Natural killer cell treated with Interleukin-12 subunit alpha and Interleukin-12 subunit beta and Interleukin-15 and Interleukin-18, amount 100 ng/mL, for 72 hours (primary cell): ENCODE results near the gene DPYD. TPM values are rescaled to one million over a fixed set of nuclear protein-coding genes. Genes with fewer than 3 reads are reported as not detected.

Source experiments
- ATAC-seq, 2 donors: fragments of 150-1000 bp; cut with Tn5 transposase in 1 of 2; sonication (Bioruptor Pico), chemical (Tn5 transposase) in 1 of 2; 2 replicates each; pipeline ENCODE4 v1.10.0; 2021
- DNase-seq: peaks from one replicate; pipeline ENCODE4 v3.0.0; 2022; ENCODE audit warnings: low spot score
- H3K27ac Mint-ChIP-seq, 2 donors: 1 replicate in 1 of 2; 2 replicates in 1 of 2; pipeline ENCODE4 v1.8.0; 2022; ENCODE audit warnings: mixed read lengths in 2 of 2, mild to moderate bottlenecking in 1 of 2, moderate library complexity in 1 of 2
- H3K27me3 Mint-ChIP-seq, 2 donors: 1 replicate in 1 of 2; 2 replicates in 1 of 2; pipeline ENCODE4 v1.8.0; 2022; ENCODE audit warnings: mixed read lengths in 2 of 2
- H3K36me3 Mint-ChIP-seq: one replicate; pipeline ENCODE4 v1.8.0; 2022; ENCODE audit warnings: mixed read lengths
- H3K4me1 Mint-ChIP-seq, 2 donors: 1 replicate in 1 of 2; 2 replicates in 1 of 2; pipeline ENCODE4 v1.8.0; 2022; ENCODE audit warnings: low read depth in 2 of 2, mixed read lengths in 2 of 2, mild to moderate bottlenecking in 1 of 2
- H3K4me3 Mint-ChIP-seq: one replicate; pipeline ENCODE4 v1.8.0; 2022; ENCODE audit warnings: mixed read lengths
- H3K9me3 Mint-ChIP-seq: 2 replicates; pipeline ENCODE4 v1.8.0; 2022; ENCODE audit warnings: mixed read lengths
- total RNA-seq, 2 donors: library from RNA; stranded (reverse); gene quantifications; one replicate each; pipeline ENCODE4 v1.2.3, GENCODE V29; 2022

Gene DPYD
- total RNA-seq, result 10 to 100 TPM; 33.9 to 34.8 TPM

DNA sequence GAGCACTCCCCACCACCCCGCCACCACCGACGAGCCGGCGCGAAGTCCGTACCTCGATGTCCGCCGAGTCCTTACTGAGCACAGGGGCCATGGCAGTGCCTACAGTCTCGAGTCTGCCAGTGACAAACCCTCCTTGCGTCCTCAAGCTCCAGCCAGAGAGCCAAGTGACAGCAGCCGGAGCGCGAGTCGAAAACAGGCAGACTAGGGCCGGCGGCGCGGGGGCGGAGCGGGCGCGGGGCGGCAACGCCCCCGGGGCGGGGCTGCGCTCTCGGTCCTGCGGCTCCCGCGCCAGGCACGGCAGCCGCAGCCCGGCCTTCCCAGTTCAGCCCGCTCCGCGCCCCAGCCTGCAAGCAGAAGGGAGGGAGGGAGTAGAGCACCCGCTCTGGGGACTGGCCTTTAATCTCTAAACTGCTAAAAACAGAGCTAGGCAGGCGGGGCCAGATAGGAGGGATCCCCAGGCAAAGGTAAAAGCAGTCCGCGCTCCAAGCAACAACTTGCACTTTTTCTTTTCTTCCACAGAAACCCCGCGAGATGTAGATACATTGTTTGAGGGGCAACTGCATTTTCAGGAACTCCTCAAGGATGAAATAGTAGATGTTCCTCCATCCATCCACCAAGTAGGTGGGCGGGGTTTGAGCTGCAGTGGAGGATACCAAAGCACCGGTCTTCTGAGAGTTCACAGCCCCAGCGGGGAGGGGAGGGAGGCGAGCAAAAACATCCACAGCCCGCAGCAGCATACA, at the start of gene DPYD:
Gene DPYD, minus strand, starts transcription at position 203 of the 740 bp plus-strand sequence. Its CDS starts 112 bp downstream, at position 91.
- peaks cover 3% of the 10 kb centered on the region for H3K9me3 Mint-ChIP-seq
- H3K4me3 Mint-ChIP-seq, result peak within 1 kb of the TSS; percentile 95
- H3K27me3 Mint-ChIP-seq, result no peaks in the 10 kb centered on the region
- H3K27ac Mint-ChIP-seq, result peak within 1 kb of the TSS; percentile 83 to 97
- H3K36me3 Mint-ChIP-seq, result no peaks in the 10 kb centered on the region
- ATAC-seq, result peak; percentile 94 to 96
- peak; percentile 85 for DNase-seq
- peaks cover 31 to 54% of the 10 kb centered on the region in 2 donors for H3K4me1 Mint-ChIP-seq

GRCh38 chr1:97960470-97960869, 39.6 kb upstream of the DPYD start:
- no peaks in the 10 kb centered on the region for H3K4me1 Mint-ChIP-seq
- H3K27me3 Mint-ChIP-seq, result peaks cover 20 to 52% of the 10 kb centered on the region in 2 donors
- H3K36me3 Mint-ChIP-seq, result peaks cover 3% of the 10 kb centered on the region
- DNase-seq (no peak), ATAC-seq (no peak)
- no peak overlapping the region for H3K27ac Mint-ChIP-seq
- no peaks in the 10 kb centered on the region for H3K9me3 Mint-ChIP-seq
- H3K4me3 Mint-ChIP-seq, result no peak overlapping the region

DNA sequence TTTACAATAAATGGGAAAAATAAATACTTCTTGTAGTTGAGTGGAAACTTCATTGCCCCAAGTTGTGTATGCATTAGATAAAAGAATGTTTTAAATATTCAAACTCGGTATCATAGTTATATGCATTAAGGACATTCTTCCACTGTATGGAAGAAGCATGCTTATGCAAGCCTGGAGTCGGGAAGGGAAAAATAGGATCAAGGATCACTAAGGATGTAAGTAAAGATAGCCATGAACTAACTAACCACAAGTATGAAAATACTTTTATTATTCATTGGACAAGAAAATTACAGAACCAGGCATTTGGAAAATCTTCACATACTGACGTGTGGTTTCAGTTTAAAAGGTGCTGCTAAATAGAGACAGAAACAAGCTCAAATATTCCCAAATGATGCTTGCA, 26.9 kb upstream of the DPYD start:
- Mint-ChIP-seq H3K9me3 (no peaks in the 10 kb centered on the region), H3K4me1 (peaks cover 5 to 6% of the 10 kb centered on the region in 2 donors), H3K36me3 (no peaks in the 10 kb centered on the region), H3K27me3 (peaks cover 0 to 7% of the 10 kb centered on the region in 2 donors), H3K27ac (no peak overlapping the region), H3K4me3 (no peak overlapping the region)
- DNase-seq (no peak), ATAC-seq (no peak)

GRCh38 chr1:97943354-97943753, 22.5 kb upstream of the DPYD start:
- DNase-seq, result no peak
- ATAC-seq, result no peak
- H3K27me3 Mint-ChIP-seq, result peaks cover under 1 to 4% of the 10 kb centered on the region in 2 donors
- no peak overlapping the region for H3K27ac Mint-ChIP-seq
- no peaks in the 10 kb centered on the region for H3K36me3 Mint-ChIP-seq
- H3K9me3 Mint-ChIP-seq, result no peaks in the 10 kb centered on the region
- peaks cover 11 to 15% of the 10 kb centered on the region in 2 donors for H3K4me1 Mint-ChIP-seq
- peak overlapping the region; percentile 11 for H3K4me3 Mint-ChIP-seq

DNA sequence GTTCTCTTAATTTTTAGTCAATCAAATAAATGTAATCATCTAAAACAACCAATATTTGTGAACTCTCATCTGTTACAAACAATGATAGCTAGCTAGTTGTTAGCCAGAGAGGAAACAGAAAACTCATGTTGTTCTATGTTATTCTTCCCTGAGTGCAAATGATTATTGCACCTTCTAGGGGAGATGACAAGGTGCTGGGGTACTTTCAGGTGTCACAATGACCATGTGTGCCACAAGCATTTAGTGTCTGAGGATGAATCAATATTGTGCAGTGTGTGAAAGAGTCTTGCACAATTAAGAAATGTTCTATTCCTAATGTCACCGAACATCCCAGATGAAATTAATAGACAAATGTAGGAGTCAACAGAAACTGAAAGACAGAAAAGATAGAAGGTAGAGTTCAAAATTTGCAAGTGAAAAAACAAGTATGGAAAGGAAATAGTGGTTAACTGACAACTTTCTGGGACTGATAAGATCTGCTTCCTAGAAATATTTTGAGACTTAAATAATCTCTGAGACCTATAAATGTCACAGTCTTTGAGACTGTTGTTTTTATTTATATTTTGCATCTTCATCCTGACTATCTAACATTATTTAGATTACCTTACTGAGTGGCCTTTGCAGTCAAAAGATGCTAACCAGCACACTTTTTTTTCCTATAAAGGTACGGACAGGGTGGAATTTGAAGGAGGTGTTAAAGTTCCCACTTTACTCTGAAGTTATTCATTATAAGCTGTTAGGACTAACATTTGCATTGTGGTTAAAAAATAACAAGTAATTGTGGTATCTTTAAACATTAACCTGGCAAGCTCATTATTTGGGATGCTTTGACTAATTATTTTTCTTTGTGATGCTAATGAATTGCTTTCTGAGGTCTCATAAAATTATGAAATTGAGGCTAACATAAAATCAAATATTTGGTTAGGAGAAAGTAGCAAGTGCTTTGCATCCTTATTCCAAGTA, 21.6 kb upstream of the DPYD start:
- no peaks in the 10 kb centered on the region for H3K9me3 Mint-ChIP-seq
- DNase-seq (no peak), ATAC-seq (peak in 1 of 2 donors; percentile 48)
- peaks cover 4 to 7% of the 10 kb centered on the region in 2 donors for H3K27me3 Mint-ChIP-seq
- no peaks in the 10 kb centered on the region for H3K36me3 Mint-ChIP-seq
- H3K4me3 Mint-ChIP-seq, result peak overlapping the region; percentile 26
- peaks cover 18 to 21% of the 10 kb centered on the region in 2 donors for H3K4me1 Mint-ChIP-seq
- no peak overlapping the region for H3K27ac Mint-ChIP-seq

DNA sequence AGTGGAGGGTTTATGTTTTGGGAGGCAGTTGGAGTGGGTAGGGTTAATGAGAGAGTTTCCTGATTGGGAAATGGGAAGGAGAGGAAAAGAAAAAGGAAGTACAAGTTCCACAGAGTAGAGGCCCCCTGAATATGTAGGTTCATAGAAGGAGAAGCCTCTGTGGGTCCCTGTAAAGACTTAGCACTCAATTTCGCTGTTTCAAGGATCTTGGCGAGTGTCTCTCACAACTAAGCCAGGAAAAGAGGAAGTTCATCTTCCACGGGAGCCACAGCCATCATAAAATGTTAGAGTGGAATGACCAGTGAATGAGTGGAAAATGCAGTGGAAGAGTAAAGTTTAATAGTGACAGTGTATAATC, 17.4 kb upstream of the DPYD start:
- DNase-seq (no peak), ATAC-seq (peak in 1 of 2 donors; percentile 15)
- Mint-ChIP-seq H3K27ac (peak overlapping the region; percentile 19 to 40), H3K27me3 (peaks cover 9 to 16% of the 10 kb centered on the region in 2 donors), H3K4me3 (peak overlapping the region; percentile 13), H3K4me1 (peaks cover 14 to 18% of the 10 kb centered on the region in 2 donors), H3K36me3 (no peaks in the 10 kb centered on the region), H3K9me3 (no peaks in the 10 kb centered on the region)

GRCh38 chr1:97936976-97937375, 16.1 kb upstream of the DPYD start:
- Mint-ChIP-seq H3K27me3 (peaks cover 14 to 16% of the 10 kb centered on the region in 2 donors), H3K4me3 (no peak overlapping the region), H3K36me3 (no peaks in the 10 kb centered on the region)

GRCh38 chr1:97934491-97934890, 13.7 kb upstream of the DPYD start:
- H3K4me1 Mint-ChIP-seq, result peaks cover 6 to 7% of the 10 kb centered on the region in 2 donors
- DNase-seq (no peak), ATAC-seq (no peak)
- H3K36me3 Mint-ChIP-seq, result no peaks in the 10 kb centered on the region
- H3K27me3 Mint-ChIP-seq, result peaks cover 11 to 16% of the 10 kb centered on the region in 2 donors
- H3K9me3 Mint-ChIP-seq, result no peaks in the 10 kb centered on the region
- no peak overlapping the region for H3K27ac Mint-ChIP-seq
- H3K4me3 Mint-ChIP-seq, result no peak overlapping the region

More at GRCh38 chr1:97936976-97937375, 16.1 kb upstream of the DPYD start:
- H3K9me3 Mint-ChIP-seq, result no peaks in the 10 kb centered on the region
- no peak overlapping the region for H3K27ac Mint-ChIP-seq
- ATAC-seq (no peak), DNase-seq (no peak)
- H3K4me1 Mint-ChIP-seq, result peaks cover 8 to 9% of the 10 kb centered on the region in 2 donors

DNA sequence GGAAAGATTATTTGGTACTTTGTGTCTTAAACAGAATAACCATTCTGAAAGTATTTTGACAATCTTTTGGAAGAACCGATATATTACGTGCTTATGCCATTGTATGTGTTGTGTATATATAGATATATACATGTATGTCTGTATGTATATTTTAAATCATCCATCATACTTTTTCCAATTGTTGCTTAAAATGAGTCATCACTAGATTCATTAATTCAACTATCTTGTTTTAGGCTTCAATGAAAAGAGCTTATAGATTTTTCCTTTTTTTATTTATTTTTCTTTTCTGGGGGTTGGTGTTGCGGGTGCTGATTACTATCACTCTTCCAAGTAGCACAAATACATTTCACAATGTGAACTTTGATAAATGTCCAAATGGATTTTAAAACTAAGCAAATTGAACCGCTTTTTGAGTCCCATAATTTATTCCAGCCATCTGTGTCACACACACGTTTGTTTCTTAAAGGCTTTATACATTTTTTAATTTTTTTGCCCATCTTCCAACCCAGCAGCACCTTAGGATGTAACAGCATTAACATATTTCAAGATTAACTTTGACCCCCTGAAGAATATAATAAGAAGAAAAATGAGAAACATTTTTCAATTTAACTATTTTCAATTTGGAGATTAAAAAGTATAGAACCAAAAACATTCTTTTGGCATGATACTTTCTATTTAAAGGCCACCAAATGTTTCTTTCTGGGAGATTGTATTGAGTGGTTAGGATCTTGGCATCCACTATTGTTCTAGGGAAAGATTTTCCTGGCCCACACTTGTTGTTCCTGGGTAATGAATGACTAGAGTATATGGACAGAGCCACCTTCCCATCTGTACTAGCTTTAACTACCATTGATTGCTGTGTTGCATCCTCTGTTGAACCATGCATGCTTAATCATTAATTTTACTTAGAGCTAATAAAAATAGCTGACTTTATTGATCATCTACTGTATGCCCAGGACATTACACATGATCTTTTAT, 9.3 kb upstream of the DPYD start:
- H3K36me3 Mint-ChIP-seq, result no peaks in the 10 kb centered on the region

GRCh38 chr1:97926017-97926708, 5.3 kb upstream of the DPYD start:
- peaks cover 3% of the 10 kb centered on the region for H3K9me3 Mint-ChIP-seq
- peak overlapping the region; percentile 26 for H3K4me3 Mint-ChIP-seq
- H3K27ac Mint-ChIP-seq, result peak overlapping the region; percentile 12 to 43
- H3K4me1 Mint-ChIP-seq, result peaks cover 18 to 28% of the 10 kb centered on the region in 2 donors
- no peaks in the 10 kb centered on the region for H3K36me3 Mint-ChIP-seq
- H3K27me3 Mint-ChIP-seq, result no peaks in the 10 kb centered on the region
- DNase-seq, result no peak
- peak; percentile 79 to 89 for ATAC-seq

More for the DNA sequence above, 9.3 kb upstream of the DPYD start:
- Mint-ChIP-seq H3K4me1 (peaks cover 9 to 16% of the 10 kb centered on the region in 2 donors), H3K27ac (no peak overlapping the region), H3K27me3 (peaks cover 9 to 11% of the 10 kb centered on the region in 2 donors), H3K9me3 (no peaks in the 10 kb centered on the region), H3K4me3 (no peak overlapping the region)
- DNase-seq, result no peak
- no peak for ATAC-seq

- H3K4me3 Mint-ChIP-seq, result peak overlapping the region; percentile 26
- ATAC-seq (no peak), DNase-seq (no peak)
- H3K27ac Mint-ChIP-seq, result peak overlapping the region in 1 of 2 donors; percentile 12
- H3K9me3 Mint-ChIP-seq, result peaks cover 3% of the 10 kb centered on the region
- peaks cover 18 to 28% of the 10 kb centered on the region in 2 donors for H3K4me1 Mint-ChIP-seq
- H3K27me3 Mint-ChIP-seq, result no peaks in the 10 kb centered on the region
- H3K36me3 Mint-ChIP-seq, result no peaks in the 10 kb centered on the region
Observed at GRCh38 chr1:97925151-97925550, 4.3 kb upstream of the DPYD start.

DNA sequence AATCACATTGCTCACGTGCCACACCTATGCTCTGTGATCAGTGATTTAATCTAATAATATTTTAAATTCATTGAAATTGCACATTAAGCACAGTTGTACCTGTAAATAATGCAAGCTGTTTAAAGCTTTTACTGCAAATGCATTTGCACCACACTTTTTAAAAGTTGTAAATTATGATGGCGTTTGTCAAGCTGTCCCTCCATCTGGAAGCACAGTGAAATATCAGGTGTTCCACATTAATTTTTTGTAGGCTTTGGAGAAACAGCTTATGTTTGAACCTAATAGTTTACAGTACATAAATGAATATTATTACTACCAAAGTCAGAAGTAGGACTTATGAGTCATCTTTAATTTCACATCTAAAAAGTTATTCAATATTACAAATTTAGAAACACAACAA, 3.0 kb upstream of the DPYD start:
- Mint-ChIP-seq H3K4me1 (peaks cover 22 to 42% of the 10 kb centered on the region in 2 donors), H3K4me3 (no peak overlapping the region), H3K27ac (no peak overlapping the region), H3K9me3 (peaks cover 3% of the 10 kb centered on the region), H3K27me3 (no peaks in the 10 kb centered on the region), H3K36me3 (no peaks in the 10 kb centered on the region)
- no peak for DNase-seq
- no peak for ATAC-seq
